ENCODE results near the gene PHF5A. TPM values are rescaled to one million over a fixed set of nuclear protein-coding genes. Genes with fewer than 3 reads are reported as not detected.

PHF5A gene
- polyA plus RNA-seq, 2 of the 4 experiments (the other 2 are of a cell fraction), result 80.1 to 82.6 TPM

- TF ChIP-seq JUNB (IDR thresholded peaks at IDR 0.05) (no peak), USF2 (IDR thresholded peaks at IDR 0.05) (no peak), JUN (IDR thresholded peaks at IDR 0.05) (no peak), ZC3H11A (IDR thresholded peaks at IDR 0.05) (no peak), POLR2AphosphoS2 (conservative IDR thresholded peaks at IDR 0.05; ENCODE audit: low read length) (no peak), ESRRA (IDR thresholded peaks at IDR 0.05; ENCODE audit: borderline replicate concordance, low read length) (no peak)
- no peak for FAIRE-seq
- 93% methylated on average over 7 of the region's 7 CpGs for WGBS (ENCODE audit: missing lambda C conversion rate)
- H3K4me2 ChIP-seq, result no peak overlapping the region
- no peak overlapping the region for H3K4me3 ChIP-seq
- H3K9me3 ChIP-seq, result no peaks in the 10 kb centered on the region
- DNase-seq (ENCODE audit: low read depth in 1 of 2, low spot score in 1 of 2), result no peak
- no peak; a peak in 1 of 6 replicates for ATAC-seq
- POLR2A ChIA-PET, result no interaction called here
- H3K27ac ChIP-seq, result no peak overlapping the region
- CTCF ChIA-PET, result interaction anchor here (1.0 to 5.0 kb wide), 3 partner anchors 39 to 75 kb away, joined by 3 to 25 read pairs (median 8); no protein-coding TSS in a partner anchor
- no peaks in the 10 kb centered on the region; the same call in 2 of the 3 replicates for H3K4me1 ChIP-seq
Measured at GRCh38 chr22:41478891-41479521, 10.5 kb upstream of the PHF5A start.

GRCh38 chr22:41478473-41478872, 10.0 kb upstream of the PHF5A start:
- TF ChIP-seq CTCF (IDR thresholded peaks at IDR 0.05), result no peak
- Histone ChIP-seq H3K4me1 (no peaks in the 10 kb centered on the region; the same call in 2 of the 3 replicates), H3K4me3 (no peak overlapping the region), H3K27ac (no peak overlapping the region), H3K4me2 (no peak overlapping the region), H3K9me3 (no peaks in the 10 kb centered on the region)
- CTCF ChIA-PET, result interaction anchor here (1.7 to 5.0 kb wide), 3 partner anchors 10 to 75 kb away, joined by 5 to 25 read pairs (median 8); partner anchors contain the start of genes ACO2 and PHF5A
- 91% methylated on average over 2 of the region's 2 CpGs for WGBS (ENCODE audit: missing lambda C conversion rate)
- POLR2A ChIA-PET, result no interaction called here
- DNase-seq (ENCODE audit: low read depth in 1 of 2, low spot score in 1 of 2) (no peak), ATAC-seq (no peak), FAIRE-seq (no peak)

- 86% methylated on average over 6 of the region's 6 CpGs for WGBS (ENCODE audit: missing lambda C conversion rate)
- FAIRE-seq (no peak), ATAC-seq (no peak), DNase-seq (ENCODE audit: low read depth in 1 of 2, low spot score in 1 of 2) (no peak)
- peaks cover 4% of the 10 kb centered on the region; the same call in 2 of the 3 replicates for H3K4me1 ChIP-seq
- H3K4me3 ChIP-seq, result no peak overlapping the region
- no peak overlapping the region for H3K27ac ChIP-seq
- POLR2A ChIA-PET, result no interaction called here
- no peak overlapping the region for H3K4me2 ChIP-seq
- no peaks in the 10 kb centered on the region for H3K9me3 ChIP-seq
- CTCF ChIA-PET, result interaction anchor here (1.4 kb wide), 1 partner anchor 43 kb away, joined by 3 read pairs; no protein-coding TSS in a partner anchor
- TF ChIP-seq HMGXB4 (CRISPR knock-in tag; IDR thresholded peaks at IDR 0.05; ENCODE audit: borderline replicate concordance) (no peak), SREBF2 (IDR thresholded peaks at IDR 0.05) (no peak)
Measured at GRCh38 chr22:41474872-41475451, 6.5 kb upstream of the PHF5A start.

GRCh38 chr22:41471568-41471967, 3.1 kb upstream of the PHF5A start:
- ChIA-PET CTCF (interaction anchor here (1.0 to 1.6 kb wide), 2 partner anchors 46 to 68 kb away, joined by 3 to 4 read pairs; no protein-coding TSS in a partner anchor), POLR2A (no interaction called here)
- TF ChIP-seq RNF2 (IDR thresholded peaks at IDR 0.05; ENCODE audit: borderline replicate concordance, low read depth), result no peak
- TF ChIP-seq BHLHE40 (IDR thresholded peaks at IDR 0.05; ENCODE audit: low read depth, low read length), result no peak
- TF ChIP-seq MAX (IDR thresholded peaks at IDR 0.05), result no peak
- no peak for TF ChIP-seq HMGXB4 (CRISPR knock-in tag; IDR thresholded peaks at IDR 0.05; ENCODE audit: borderline replicate concordance)
- 79% methylated on average over 2 of the region's 2 CpGs for WGBS (ENCODE audit: missing lambda C conversion rate)
- Histone ChIP-seq H3K4me1 (peaks cover 15% of the 10 kb centered on the region), H3K4me2 (no peak overlapping the region), H3K9me3 (no peaks in the 10 kb centered on the region), H3K27ac (no peak overlapping the region), H3K4me3 (no peak overlapping the region)
- ATAC-seq, result no peak
- FAIRE-seq, result no peak
- no peak for DNase-seq (ENCODE audit: low read depth in 1 of 2, low spot score in 1 of 2)

Data from A549 (cell line).